Stimulated activated CD4-positive, alpha-beta T cell treated with anti-CD3 and anti-CD28 coated beads, TNF-alpha, amount 100 ng/mL, for 48 hours (primary cell): ENCODE data around the gene VPS41.
"Not testable (repeated sequence)": the region's sequence is repeated elsewhere in the genome, so short reads cannot be mapped to it uniquely, and the experiment has no call there.

Experiments
- DNase-seq, 3 donors: peaks; one replicate each; pipeline ENCODE4 v3.0.0-alpha.2; 2020; ENCODE audit warnings: low read depth in 3 of 3

Gene VPS41

DNA sequence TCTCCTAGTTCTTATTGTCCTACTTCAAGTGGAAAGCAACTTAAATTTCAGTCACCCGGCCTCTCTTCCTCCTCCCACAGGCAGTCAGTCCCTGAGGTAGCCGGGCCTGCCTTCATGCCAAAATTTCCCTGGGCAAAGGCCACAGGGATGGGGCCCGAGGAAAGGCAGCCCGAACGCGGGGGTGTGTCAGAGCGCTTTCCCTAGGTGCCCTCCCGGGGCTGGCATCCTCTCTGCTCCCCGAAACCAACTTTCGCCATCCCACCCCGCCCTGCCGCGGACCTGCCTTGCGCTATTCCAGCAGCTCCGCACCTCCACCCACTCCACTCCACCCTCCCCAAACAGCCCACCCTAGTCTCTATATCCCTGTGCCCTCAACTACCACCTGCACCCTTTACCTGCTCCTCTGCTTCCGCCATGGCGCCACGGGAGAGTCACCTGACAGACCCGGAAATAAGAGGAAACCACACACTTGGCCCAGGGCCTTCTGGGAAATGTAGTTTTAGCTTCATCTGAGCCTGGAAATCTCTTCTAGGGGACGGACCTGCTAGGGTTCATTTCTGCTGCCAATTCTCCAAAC is at the start of gene VPS41:
VPS41 (minus strand) TSS at position 433 of the 577 bp plus-strand sequence; CDS start at position 416, 17 bp downstream.
- peak; percentile 46 to 59 (median 56) for DNase-seq

DNA sequence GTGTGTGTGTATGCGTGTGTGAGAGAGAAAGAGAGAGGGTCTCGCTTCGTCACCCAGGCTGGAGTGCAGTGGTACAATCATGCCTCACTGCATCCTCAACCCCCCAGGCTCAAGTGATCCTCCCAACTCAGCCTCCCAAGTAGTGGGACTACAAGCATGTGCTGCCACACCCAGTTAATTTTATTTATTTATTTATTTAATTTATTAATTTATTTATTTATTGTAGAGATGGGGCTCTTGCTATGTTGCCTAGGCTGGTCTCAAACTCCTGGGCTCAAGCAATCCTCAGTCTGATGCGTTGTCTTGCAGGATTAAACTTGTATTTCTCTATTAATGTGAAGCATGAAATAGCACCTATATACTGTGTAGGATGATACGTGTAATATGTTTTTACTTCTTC is 46.9 kb upstream of the VPS41 start:
- no peak for DNase-seq

DNA sequence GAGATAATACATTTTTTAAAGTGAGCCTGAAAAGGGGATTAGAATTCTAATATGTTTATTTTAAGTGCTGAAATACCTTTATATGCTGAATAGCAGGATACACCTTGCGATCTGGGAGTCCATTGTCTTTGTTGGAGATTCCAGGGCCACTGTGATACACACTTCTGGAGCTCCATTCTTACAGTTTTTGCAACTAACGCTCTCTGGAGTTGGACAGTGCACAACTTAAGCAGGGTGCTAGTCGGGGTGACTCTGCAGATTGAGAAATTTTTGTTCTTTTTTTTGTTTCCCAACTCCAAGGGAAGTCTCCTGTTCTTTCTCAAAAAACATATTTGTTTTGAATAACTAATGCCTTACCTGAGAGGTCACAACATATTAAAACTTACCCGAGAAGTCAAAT is 45.0 kb upstream of the VPS41 start:
- DNase-seq: no peak

DNA sequence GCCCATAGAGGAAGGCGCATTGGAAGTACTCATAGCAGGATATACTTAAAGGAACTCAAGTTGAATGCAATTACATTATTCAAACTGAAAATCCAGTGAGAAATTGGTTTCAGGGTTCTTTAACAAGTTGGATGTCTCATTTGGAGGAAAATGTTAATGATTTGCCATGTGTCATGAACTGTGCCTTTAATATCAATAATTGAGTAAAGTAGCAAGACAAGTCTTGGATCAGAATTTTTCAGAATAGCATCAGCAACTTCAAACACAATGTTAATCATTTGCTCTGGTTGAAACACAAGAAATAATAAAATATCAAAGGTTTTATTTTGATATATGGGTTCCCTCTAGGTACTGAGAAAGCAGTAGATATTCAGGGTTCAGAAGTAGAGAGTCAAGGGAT is 44.2 kb upstream of the VPS41 start:
- DNase-seq: no peak

DNA sequence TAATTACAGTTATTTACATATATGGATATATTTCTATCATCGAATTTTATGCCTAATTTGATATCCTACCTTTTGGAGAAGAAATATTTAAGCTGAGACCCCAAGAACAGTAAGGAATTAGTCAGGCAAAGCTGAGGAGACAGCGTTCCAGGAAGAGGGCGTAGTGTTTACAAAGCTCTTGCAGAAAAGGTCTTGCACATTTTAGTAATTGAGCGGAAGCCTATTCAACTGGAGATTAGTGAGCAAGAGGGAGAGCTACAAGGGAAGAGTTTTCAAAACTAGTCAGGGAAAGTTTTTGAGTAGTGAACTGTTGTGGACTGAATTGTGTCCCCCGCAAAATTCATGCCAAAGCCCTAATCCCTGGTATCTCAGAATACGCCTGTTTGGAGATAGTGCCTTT is 42.2 kb upstream of the VPS41 start:
- DNase-seq: no peak

DNA sequence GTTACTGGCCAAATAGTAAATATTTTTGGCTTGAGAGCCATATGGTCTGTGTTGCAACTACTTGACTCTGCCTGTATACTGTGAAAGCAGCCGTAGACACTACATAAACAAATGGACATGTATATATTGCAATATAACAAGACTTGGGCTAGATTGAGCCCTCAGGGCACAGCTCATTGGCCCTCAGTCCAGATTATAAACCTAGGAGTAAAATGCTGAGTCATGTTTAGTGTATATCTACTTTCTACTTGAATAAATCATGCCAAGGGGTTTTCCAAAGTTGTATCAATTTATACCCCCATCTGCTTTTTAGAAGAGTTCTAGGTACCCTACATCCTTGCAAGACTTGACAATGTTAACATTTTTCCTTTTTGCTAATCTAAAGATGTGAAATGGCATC is 41.3 kb upstream of the VPS41 start:
- DNase-seq: no peak

DNA sequence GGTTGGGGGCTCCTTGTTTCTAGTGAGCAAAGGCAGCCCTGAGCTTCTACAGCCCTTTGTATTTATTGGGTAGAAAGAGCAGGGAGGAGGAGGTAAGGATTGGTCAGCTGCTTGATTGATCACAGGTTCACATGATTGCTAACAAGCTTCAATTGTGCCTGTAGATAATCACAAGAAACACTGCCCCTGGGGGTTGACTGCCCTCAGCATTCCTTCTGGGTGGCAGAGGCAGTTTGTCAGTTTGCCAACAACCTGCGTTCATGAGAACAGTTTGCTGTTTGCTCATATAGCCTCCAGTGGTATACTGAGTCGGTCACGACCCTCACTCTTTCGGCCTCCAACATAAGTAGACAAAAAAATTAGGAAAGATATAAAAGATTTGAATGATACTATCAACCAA is 38.5 kb upstream of the VPS41 start:
- not testable (repeated sequence) for DNase-seq

DNA sequence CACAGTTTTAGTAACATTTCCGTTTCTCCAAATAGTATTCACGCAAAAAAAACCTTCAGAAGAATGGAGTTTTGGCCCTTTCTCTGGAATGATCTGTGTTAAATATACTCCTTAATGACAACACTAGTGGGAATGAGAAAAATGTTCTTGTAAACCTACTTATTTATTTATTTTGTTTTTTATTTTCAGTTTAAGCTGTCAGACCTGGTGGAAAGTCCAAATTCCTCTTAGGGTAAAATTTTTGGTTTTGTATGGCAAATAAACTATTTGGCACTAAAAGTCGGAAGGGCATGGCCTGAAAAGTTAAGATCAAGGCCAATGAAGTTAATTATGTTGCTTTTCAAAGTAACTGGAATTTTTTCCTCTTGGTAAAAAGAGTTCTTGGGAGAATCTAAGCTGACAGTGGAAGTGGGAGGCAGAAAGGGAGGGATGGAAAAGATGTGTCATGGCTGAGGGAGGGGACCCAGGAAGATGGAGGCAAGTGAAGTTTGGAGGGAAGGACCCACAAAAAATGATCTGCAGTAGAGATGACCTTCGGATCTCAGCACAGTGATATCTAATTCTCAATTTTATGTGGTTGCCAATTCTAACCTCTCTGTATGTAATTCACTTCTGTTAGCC is 33.5 kb upstream of the VPS41 start:
- DNase-seq: no peak

DNA sequence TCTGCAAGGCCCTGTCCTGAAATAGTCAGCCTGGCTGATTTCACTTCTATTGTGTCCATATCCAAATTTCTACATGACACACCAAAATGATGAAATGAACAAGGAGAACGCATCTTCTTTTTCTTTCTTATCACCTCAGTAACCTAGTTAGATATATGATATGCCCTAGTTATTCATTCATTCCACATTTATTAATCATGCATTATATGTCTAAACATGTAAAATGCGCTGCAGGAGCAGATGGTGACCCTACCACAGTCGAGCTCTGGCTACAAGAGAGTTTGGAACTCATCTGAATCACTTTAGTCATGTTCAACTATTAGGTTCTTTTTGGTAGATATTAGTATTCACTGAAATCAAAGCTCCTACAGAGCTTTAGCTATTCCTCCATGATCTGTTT is 31.8 kb upstream of the VPS41 start:
- DNase-seq: no peak

DNA sequence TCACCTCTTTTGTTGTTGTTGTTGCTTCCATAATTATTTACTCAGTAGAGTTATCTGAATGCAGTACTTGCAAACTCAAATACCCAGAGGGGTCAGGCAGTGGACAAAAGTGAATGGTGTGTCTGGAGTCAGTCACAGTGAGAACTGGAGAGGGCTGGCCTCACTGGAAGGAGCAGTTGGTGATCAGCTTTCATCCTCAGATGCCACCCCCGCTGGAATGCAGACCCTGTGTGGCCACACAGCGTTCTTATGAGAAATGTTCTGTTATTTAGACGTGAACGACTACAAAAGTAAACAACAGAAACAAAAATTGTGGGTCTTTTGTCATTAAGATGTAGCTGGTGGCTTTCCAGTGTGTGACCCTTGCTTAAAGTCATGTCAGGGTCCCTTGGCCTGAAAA is 29.6 kb upstream of the VPS41 start:
- DNase-seq: no peak

DNA sequence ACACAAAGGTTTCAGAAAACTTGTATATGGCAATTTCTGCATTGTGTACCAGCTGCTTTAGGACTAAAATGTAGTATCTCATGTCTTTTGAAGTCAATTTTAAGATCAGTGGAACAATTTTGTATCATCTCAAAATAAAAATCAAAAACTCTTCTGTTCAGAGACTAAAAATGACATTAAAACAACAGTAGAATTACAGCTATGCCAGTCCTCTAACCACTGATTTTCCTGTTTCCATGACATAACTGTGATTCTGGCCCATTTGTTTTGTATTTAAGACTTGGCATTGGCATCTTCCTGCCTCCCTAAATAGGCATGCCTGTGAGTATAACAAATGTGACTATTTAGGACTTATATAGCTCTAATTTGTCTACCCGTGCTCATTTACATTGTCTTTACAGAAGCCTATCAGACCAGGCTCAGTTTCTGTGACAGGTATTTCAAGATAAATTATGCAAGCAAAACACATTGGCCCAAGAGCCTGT is 29.1 kb upstream of the VPS41 start:
- no peak for DNase-seq

DNA sequence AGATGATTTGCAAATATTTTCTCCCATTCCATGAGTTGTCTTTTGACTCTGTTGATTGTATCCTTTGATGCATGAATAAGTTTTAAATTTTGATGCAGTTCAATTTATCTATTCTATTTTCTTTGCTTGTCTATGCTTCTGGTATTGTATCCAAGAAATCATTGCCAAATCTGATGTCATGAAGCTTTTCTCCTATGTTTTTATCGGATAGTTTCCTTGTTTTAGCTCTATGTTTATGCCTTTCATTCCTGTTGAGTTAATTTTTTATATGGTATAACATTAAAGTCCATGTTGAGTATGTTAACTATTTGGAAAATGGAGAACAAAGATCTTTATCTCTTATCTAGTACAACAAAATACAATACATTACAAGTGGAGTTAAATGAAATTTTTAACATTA is 27.6 kb upstream of the VPS41 start:
- DNase-seq: no peak

DNA sequence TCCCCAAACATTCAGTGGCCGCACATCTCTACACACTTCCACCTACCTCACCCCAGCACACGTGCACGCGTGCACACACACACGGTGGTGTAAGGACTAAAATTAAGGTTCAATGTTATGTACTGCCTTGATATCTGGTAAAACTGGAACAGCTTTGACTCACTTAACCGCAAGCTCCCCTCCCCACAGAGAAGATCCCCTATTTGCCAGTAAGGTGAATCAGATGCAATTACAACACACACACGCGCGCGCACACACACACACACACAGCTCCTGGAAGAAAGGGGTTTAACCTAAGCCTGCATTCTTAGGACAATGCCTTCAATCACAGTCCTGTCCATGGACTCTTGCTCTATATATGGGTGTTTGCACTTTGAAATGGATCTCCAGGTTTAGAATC is 25.5 kb upstream of the VPS41 start:
- DNase-seq: no peak

DNA sequence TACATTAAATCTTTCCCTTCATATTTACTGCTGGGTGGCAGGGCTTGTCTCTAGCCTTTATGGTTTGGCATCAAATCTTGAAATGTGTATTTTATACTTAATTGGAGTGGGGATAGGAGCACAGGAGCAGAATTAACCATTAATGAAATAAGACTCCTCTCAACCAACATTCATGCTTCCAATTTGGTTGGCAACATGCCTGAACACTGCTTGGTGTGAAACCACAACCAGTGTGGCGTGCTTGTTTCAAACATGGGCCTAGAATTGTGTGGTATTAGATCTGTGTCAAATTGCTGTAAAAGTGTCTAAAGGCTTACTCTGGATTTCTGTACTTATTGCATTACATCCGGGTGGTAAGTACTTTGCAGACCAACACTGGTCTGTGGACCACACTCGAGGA is 25.1 kb upstream of the VPS41 start:
- DNase-seq: no peak

DNA sequence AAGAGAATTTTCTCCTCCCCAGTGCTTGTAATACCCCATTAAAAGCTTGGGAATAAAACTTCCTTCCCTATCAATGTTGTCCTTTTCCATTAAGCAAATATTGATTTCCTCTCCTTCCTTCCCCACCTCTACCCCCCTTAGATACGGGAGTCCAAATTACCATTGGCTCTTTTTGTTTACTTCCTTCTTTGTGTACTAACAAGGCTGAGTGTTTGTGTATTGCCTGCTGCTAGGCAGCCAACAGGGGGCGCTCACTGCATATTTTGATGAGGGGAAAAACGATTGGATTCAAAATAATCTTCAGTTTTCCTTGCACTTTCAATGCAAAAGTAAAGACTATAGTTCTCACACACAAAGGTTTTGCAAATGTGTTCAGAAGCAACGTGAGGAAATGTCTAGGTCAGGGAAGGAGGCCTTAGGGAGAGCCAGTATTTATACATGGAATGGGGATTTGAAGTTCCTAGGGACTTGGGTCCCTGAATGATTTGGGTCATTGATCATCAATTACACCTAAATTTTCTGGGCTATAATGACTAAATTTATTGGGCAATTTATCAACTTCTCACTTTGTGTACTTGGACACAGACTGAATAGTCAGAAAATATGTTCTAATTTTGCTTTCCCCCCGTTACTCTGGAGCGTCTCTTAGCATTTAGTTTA is 23.6 kb upstream of the VPS41 start:
- DNase-seq: peak; percentile 21 to 45 (median 43)

DNA sequence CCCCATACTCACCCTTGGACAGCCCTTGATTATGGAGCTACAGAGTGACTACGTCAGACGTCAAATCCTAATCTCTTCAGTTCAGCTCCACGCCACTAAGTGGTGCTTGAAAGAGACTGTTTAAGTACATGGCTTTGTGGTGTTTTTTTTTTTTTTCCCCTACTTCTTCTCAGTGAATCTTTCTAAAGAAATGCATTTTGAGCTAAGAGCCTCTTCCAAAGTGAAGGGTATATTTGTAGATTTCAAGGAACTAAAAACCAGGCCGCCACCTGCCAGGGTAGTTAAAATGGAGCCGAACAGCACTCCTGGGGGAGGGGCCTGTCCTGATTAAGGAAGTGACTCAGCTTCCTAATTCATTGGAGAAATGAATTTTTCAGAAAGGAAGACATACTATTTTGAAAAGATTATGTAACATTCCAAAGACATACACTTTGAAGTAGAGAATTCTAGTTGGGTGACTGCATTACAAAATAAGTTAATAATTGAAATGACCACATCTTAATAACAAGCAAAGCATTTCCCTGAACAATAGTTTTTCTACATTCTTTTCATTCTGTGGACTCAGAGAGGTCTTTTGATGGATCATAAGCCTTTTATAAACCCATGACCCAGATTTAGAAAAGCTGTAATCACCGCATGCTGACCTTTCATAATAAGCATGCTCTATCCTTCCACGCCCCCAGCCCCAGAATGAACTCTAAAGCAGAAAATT is 20.6 kb upstream of the VPS41 start:
- DNase-seq: no peak

DNA sequence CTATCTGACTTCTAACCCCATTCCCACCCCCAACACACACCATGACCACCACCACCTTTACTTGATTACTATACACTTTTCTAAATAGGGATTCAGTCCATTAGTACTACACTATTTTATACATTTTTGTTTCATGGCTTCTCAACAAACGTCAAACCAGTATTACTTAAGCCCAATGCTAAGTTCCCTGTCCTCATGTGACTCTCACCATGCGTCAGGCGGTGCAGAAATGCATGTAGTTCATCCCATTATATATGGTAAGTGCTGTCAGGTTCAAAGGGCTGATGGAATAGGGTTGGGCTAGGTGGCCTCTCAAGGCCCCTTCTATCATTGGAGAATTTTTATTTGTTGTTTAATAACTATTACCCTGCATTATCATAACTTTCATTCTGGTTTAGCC is 19.5 kb upstream of the VPS41 start:
- DNase-seq: no peak

DNA sequence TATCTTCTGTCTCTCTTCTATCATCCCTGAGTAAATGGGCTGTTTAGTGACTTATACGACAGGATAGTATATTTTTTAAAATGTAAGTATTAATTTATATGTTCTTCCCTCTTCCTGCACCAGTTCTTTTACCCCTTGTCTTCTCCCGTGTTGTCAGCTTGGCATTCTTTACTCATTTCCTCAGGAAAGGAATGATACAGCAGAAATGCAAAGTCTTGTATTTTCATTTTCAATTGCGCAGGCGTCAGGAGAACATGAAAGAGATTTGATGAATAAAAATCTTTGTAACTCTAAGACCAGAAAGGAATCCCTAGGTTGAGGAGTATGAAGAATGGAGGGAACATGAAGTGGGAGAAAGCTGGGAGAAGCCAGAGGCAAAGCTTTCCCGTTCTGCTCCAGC is 18.8 kb upstream of the VPS41 start:
- DNase-seq: no peak

DNA sequence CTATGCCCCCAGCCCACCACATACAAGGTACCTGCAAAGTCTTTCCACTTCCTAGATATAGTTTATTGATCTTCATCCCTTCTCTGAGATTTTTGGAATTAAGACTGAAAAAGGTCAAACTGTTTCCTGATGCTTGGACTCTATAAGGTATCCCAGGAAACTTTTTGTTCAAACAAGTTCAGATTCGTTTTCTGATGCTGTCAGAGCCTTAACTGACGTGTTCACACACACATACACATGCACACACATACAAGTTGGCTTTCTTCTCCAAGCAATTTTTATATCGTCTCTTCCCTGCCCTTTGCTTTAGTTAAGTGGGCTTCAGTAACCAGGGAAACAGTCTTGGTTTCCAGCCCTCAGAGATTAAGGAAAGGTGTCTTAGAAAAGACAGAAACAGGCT is 11.7 kb upstream of the VPS41 start:
- DNase-seq: no peak

DNA sequence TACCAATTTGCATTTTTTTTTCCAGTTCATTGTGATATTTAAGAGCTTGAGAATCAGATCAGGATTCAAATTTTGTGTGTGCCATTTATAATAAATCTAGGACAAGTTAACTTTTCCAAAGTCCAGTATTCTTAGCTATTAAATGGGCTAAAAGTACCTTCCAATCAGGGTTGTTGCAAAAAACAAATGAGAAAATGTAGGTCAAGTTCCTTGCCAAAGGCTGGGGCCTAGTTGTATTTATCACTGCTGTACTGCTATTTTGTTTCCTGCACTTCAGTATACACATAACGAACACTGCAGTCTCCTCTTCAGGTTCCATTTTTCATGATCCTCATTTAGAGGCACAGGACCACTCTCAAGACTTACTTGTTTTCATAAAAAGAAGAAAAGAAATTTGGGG is 7.4 kb upstream of the VPS41 start:
- no peak for DNase-seq

DNA sequence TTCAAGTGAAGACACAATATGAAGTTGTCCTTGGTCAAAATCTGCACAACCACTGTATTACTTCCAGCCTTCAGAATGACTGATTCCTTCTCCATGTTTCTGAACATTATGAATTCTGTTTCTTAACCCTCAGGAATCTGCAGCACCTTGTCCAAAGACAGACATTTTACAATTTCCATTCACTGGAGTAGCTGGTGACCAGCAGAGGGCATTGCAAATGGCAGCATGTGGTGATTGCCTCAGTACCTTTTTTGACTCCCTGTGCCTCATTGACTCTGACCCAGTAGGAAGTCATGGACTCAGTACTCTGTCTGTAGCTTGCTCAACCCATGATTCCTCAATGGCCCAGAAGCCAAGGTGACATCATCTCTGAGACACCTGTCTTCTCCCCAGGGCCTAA is 879 bp upstream of the VPS41 start:
- no peak for DNase-seq

DNA sequence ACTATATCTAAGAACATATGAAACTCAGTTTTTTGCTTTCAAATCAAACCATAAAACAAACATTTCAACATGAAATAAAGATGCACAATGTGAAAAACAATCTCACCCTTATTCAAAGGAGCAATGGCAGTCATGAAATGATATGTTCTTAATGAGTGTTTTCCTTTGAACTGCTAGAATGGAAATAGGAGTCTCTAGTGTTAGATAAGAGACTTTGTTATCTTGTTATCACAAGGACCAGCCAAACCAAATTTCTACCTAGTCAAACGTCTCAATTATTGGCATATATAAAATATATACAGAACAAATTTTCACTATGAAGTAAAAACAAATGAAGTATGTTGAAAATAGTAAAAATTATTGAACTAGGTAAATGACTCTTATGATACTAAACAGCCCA is 1.2 kb downstream of the VPS41 start:
- DNase-seq: no peak

DNA sequence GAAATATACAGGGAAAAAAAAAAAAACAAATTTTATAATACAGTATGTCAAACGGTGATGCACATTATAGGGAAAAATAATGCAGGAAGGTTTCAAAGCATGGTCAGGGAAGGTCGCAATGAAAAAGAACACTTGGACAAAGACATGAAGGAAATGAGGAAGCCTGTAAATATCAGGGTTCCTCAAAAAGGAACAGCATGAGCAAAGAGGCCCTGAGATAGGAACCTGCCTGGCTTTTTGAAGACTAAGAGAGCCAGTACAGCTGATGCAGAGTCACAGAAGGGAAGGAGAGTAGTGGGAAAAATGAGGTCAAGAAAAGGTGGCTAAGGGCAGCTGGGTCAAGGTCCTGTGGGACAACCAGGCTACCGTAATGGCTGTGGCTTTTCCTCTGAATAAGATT is 1.9 kb downstream of the VPS41 start:
- no peak for DNase-seq
